ENCODE results near the gene ACAP3.

ACAP3 gene, protein sequence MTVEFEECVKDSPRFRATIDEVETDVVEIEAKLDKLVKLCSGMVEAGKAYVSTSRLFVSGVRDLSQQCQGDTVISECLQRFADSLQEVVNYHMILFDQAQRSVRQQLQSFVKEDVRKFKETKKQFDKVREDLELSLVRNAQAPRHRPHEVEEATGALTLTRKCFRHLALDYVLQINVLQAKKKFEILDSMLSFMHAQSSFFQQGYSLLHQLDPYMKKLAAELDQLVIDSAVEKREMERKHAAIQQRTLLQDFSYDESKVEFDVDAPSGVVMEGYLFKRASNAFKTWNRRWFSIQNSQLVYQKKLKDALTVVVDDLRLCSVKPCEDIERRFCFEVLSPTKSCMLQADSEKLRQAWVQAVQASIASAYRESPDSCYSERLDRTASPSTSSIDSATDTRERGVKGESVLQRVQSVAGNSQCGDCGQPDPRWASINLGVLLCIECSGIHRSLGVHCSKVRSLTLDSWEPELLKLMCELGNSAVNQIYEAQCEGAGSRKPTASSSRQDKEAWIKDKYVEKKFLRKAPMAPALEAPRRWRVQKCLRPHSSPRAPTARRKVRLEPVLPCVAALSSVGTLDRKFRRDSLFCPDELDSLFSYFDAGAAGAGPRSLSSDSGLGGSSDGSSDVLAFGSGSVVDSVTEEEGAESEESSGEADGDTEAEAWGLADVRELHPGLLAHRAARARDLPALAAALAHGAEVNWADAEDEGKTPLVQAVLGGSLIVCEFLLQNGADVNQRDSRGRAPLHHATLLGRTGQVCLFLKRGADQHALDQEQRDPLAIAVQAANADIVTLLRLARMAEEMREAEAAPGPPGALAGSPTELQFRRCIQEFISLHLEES

GRCh38 chr1:1307923-1308755 is at the start of gene ACAP3, which contains the start of gene PUSL1:
Gene ACAP3, minus strand, starts transcription at chr1:1307930. Its CDS starts 115 bp downstream, at chr1:1307815.
Gene PUSL1, plus strand, starts transcription at chr1:1308597. Its CDS starts 47 bp downstream, at chr1:1308644.
- peak; percentile 88 for DNase-seq

DNA sequence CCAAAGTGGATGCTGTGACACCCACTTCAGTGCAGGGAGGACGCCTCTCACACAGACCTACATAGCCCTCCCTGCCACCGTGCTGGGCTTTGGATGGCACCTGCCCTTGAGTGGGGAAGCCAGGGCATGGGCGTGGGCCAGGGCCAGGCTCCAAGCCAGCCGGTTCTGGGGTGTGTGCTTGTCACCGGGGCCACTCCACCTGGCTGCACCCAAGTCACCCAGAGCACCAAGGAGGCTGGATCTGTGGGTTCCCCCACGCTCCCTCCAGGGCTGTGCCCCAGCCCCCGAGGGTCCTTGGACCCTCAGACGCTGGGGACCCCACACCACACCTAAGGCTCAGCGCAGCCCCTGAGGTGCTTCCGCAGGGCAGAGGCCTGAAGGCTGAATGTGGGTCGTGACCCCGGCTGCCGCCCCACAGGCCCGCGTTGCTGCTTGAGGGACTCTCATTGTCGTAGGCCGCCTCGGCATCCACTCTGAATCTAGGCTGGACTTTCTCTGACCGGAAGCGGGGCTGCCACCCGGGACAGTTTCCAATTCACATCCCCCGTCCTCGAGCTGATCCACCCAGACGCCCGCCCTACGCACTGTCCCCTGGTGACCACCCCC is 49.2 kb upstream of the ACAP3 start:
- no peak for DNase-seq

- DNase-seq, result no peak
Observed at GRCh38 chr1:1356166-1356795, 48.6 kb upstream of the ACAP3 start.

DNA sequence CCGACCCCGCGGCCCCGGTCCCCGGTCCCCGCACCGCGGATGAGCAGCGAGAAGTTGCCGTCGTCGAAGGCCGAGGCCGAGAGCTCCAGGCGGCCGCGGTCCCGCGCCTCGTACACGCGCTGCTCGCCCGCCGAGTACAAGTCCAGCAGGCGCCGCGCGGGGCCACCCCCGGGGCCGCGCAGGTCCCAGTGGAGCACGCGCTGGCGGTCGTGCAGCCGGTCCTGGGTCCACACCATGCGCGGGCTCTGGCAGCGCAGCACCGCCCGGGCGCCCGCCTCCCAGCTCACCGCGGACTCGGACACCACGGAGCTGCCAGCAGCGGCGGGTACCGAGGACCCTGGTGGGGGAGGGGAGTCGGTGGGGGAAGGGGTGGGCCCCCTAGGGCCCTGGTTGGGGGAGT is 47.7 kb upstream of the ACAP3 start:
- no peak for DNase-seq

- DNase-seq, result no peak
Observed at GRCh38 chr1:1354271-1355247, 46.8 kb upstream of the ACAP3 start.

DNA sequence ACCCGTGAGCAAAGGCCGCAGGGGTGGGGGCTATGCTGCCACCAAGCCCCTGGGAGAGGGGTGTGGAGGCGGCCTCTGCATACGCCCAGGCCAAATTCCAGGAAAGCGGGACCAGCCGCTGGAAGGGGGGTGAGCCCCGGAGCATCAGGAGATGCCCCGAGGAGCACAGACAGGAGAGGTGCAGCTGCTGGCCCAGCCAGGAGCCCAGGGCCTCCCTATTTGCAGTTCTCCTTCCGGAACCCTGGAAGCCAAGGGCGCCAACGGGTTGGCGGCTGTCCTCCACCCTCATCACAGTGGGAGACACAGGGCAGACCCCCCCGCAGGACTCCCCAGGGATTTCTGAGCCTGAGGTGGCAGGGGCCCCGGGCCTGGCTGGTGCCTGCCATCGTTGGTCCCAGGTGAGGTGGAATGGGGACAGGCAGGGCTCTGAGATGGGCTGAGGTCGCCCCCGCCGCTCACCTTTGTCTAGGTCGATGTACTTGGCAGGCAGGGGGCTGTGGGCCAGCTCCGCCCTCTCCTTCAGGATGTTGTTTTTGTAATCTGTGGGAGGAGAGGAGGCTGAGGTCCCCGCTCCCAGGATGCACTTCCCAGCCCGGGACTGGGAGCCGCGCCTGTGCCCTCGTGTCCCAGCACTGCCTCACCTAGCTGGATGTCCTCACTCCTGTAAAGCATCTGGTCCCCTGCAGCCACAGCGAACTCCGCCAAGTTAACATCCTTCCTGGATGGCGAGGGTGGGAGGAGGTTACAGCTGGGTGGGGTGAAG is 45.8 kb upstream of the ACAP3 start:
- DNase-seq, result no peak

GRCh38 chr1:1352786-1353388 is 45.2 kb upstream of the ACAP3 start:
- DNase-seq, result no peak

GRCh38 chr1:1351511-1352427 is 44.0 kb upstream of the ACAP3 start:
- DNase-seq, result no peak

GRCh38 chr1:1349256-1350012 is 41.7 kb upstream of the ACAP3 start, which contains the start of gene DVL1:
Gene DVL1, minus strand, starts transcription at chr1:1349418. Its CDS starts 353 bp downstream, at chr1:1349065.
- DNase-seq, result peak; percentile 56

GRCh38 chr1:1348420-1349255 is 40.9 kb upstream of the ACAP3 start:
- no peak for DNase-seq

DNA sequence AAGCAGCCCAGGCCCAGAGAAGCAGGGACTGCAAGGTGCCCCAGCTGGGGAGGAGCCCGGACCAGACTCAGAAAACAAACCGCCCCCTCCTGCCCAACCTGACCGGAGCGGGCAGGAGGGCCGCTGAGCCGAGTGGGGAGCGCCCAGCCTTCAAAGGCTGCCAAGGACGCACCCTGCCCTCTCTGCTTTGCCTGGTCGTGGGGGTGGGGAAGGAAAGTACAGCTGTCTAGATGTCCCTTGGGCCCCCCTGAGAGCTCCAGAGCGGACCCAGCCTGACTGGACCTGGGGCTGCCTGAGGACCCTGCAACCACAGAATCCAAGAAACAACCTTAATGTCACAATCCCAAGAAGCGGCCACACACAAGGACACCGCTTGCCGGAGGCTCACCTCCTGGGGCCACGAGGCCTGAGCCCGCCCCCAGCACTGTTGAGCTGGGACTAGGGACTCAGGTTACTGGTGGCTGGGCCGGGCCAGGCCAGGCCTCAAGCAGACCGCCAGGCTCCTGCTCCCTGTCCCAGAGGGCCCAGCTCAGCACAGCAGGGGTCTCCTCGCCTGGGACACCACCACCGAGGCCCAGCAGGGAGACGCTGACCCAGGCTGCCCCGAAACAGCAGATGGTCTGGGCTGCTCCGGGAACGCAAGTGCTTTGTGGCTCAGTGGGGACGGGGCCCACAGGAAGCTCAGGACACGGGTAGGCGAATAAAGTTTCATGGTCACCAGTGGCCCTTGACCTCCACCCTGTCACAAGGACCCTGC is 40.1 kb upstream of the ACAP3 start:
- no peak for DNase-seq

DNA sequence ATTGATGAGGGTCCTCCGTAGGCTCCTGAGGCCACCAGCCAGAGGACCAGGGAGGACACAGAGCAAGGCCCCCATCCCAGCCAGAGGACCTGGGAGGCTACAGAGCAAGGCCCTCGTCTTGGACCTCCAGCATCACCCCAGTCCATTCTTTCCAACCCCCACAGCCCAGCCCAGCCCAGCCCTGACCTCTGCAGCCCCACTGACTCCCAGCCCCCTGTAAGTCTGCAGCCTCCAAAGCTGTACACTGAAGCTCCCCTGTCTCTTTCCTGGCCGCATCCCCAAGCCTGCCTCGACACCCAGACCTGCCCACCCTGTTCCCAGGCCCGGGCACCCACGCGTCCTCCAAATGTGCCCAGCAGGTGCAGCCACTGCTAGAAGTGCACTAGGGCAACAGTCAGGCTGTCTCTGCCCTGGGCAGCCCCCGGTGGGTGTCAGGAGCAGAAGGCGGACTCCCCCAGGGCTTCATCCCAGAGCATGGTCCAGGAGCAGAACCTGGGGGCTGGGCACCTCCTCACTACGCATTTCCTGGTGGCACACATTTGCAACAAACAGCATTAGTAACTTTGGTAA is 39.4 kb upstream of the ACAP3 start:
- DNase-seq, result no peak

DNA sequence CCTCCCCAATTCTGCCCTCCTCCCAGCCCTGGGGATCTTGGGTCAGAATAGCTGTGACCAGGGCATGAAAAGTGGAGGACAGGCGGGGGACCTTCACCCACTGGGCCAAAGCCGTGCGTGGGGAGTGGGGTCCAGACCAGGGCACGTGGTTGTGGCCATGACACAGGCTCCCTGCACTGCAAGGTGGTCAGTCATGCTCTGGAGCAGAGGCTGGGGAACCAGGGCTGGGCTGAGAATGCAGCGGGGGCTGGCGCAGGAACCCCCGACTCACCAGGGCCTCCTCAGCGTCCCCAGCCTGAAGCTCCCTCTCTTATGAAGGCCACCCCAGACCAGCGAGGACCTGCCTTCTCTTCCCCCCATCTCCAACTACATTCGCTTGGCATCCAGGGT is 38.8 kb upstream of the ACAP3 start:
- no peak for DNase-seq

GRCh38 chr1:1345860-1346500 is 38.2 kb upstream of the ACAP3 start:
- no peak for DNase-seq

DNA sequence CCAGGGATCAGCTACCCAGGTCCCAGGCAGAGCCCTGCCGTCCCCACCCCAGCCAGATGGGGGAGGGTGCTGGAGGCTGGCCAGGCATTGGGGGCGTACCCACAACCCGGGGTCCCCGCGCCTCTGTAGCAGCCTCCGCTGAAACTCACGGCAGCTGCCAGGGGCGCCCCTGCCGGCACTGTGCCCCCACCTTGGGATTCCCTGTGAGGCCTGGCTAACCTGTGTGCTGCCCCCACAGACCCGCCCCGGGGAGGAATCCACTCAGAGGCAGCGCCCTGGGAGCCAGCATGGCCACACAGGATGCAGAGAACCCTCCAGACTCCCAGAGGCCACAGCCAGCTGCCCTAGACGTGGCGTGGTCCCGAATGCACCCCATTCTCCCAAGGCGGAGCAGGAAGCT is 37.7 kb upstream of the ACAP3 start:
- no peak for DNase-seq
